Uterus (tissue), 2 donors: Measurements from ENCODE around the gene TUFT1.

Experiments
- POLR2A ChIP-seq, 2 donors: fragments of 450-650 bp; IDR thresholded peaks; one replicate each; pipeline ENCODE4 v1.6.1; 2016; ENCODE audit warnings: antibody characterized with exemption in 2 of 2, mild to moderate bottlenecking in 1 of 2, moderate library complexity in 1 of 2
- TF ChIP-seq, protein P1 (sequence below), 4 experiments: fragments of 200-600 bp in 2 of 4; fragments of 450-650 bp in 2 of 4; sonication (generic) in 2 of 4; IDR thresholded peaks; one replicate each; pipeline ENCODE4 v1.5.1; 2016 to 2019; ENCODE audit warnings: antibody characterized with exemption in 4 of 4, mild to moderate bottlenecking in 2 of 4, moderate library complexity in 1 of 4

DNA sequence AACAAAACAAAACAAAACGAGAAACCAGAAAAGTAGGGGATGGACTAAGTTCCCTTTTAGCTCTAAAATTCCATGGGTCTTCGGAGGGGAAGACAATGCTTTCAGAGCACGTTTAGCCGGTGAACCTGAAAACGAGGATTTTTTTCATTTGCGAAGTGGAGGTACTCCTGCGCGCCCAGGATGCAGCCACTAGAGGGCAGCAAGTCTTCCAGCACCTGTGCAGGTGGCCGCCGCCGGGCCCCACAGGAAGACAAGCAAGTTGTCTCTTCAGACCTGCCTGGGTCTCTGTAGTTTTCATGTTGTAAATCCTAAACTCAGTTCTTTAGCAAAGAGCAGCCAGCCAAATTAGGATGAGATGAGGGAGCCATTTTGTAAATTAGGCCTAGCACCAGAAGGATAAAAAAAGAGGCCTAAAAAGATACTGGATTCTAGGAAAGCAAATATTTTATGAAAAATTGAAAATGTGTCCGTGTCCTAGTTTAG is 54.1 kb downstream of the TUFT1 start:
- TF ChIP-seq POLR2A (IDR thresholded peaks at IDR 0.05): no peak
- TF ChIP-seq, protein P1, sequence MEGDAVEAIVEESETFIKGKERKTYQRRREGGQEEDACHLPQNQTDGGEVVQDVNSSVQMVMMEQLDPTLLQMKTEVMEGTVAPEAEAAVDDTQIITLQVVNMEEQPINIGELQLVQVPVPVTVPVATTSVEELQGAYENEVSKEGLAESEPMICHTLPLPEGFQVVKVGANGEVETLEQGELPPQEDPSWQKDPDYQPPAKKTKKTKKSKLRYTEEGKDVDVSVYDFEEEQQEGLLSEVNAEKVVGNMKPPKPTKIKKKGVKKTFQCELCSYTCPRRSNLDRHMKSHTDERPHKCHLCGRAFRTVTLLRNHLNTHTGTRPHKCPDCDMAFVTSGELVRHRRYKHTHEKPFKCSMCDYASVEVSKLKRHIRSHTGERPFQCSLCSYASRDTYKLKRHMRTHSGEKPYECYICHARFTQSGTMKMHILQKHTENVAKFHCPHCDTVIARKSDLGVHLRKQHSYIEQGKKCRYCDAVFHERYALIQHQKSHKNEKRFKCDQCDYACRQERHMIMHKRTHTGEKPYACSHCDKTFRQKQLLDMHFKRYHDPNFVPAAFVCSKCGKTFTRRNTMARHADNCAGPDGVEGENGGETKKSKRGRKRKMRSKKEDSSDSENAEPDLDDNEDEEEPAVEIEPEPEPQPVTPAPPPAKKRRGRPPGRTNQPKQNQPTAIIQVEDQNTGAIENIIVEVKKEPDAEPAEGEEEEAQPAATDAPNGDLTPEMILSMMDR (IDR thresholded peaks at IDR 0.05): peak; percentile 74 to 96 (median 78)
